Measurements from ENCODE around the gene OGFOD1.

OGFOD1 gene

GRCh38 chr16:56428091-56428490 is 23.3 kb upstream of the OGFOD1 start:
- DNase-seq = no peak

DNA sequence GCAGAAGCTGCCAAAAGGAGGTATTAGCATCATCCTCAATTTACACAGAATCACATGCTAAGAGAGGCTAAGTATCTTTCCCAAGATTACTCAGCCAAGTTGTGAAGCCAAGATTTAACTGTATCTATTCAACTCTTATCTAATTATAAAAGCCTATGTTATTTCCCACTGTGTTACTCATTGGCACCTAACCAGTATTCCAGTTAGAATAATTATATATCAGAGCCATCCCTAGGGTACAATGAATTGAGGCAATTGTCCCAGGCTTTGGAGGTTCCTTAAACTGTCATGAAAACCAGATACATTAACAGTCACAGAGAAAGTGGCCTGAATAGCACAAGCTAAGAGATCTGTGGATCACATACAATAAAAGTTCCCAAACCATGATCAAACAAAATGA is 15.1 kb upstream of the OGFOD1 start:
- DNase-seq = no peak

- no peak for DNase-seq
Measured at GRCh38 chr16:56438038-56438437, 13.3 kb upstream of the OGFOD1 start.

- DNase-seq = no peak
Measured at GRCh38 chr16:56447286-56447685, 4.1 kb upstream of the OGFOD1 start.

- no peak for DNase-seq
Measured at GRCh38 chr16:56448005-56448404, 3.3 kb upstream of the OGFOD1 start.

DNA sequence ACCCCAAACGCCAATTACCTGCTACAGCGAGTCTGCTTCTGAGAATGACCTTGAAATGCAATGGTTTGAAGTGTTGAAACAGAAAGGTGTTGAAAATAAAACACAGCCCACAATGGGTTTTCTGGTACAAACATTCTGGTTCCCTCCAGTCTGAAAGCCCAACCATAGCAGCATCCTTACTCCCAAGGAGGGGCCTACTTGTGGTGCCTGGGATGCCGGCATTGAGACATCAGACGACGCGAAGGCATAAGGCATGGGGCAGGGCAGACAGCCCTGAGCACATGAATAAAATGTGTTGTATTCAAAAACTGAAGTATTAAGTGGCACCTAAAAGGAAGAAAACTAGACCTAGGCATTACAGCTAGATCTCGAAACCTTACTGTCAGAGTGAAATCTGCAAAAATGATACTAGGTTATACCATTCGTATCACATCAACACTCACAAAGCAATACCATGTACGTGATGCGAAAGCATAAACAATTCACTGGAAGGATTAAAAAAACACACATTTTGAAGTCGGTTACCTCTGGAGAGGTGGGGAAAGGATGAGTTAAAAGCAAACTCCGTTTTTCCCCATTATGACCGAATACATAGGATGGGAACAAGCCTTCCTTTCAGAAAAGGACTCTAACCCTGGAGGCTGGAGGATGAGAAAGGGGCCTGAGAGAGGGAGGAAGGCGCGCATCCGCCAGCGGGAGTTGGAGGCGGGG is 924 bp upstream of the OGFOD1 start:
- no peak for DNase-seq

GRCh38 chr16:56451753-56452689 is 667 bp downstream of the OGFOD1 start:
- no peak for DNase-seq

DNA sequence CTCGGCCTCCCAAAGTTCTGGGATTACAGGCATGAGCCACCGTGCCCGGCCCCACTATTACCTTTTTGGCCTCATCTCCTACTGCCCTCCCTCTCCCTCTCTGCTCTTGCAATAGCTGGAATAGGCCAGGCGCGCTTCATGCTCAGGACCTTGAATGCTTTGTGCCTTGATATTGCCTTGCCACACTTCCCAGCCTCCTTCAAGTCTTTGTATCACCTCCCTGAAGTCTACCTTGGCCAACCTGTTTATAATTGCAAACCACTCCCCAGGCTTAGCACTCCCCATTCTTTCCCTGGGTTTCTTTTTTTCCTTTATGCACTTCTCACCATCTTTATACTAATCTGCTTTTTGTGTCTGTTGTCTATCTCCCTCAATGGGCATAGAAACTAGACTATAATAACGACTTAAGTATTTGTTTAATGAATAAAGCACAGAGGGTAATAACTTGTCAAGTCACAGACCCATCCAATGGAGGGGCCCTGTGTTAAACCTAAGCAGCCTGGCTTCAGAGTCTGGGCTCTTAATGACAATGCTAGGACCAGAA is 6.6 kb downstream of the OGFOD1 start:
- DNase-seq = no peak

DNA sequence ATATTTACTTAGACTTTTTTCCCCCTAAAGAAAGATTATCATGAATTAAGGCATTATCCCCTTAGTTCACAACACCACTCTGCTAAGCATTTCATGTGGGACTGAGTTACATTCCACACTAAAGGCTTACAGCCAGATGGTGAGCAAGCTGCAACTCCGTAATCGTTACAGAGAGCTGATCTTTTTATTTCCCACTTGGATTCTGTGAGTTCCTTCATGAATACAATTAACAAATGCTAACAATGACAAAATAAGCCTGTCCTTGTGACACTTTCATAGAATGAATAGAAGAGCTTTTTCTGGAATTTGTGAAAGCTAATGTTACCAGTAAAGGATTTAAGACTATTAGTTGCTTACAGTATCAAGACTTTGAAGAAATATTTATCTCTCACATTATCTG is 8.7 kb downstream of the OGFOD1 start:
- DNase-seq = no peak

- no peak for DNase-seq
Measured at GRCh38 chr16:56462064-56462796, 10.9 kb downstream of the OGFOD1 start.

DNA sequence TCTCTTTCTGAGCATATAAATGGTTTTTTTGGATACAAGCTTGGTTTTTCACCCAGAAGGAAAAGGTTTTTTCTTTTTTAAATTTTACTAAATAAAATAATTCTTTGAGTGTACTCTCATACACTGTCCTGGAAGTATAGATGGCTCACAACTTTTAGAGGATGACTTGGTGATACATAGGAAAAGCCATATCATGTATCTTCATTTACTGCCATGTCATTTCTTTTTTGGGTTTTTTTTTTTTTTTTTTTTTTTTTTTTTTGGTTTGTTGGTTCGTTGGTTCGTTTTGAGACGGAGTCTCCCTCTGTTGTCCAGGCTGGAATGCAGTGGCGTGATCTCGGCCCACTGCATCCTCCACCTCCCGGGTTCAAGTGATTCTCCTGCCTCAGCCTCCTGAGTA is 11.8 kb downstream of the OGFOD1 start:
- no peak for DNase-seq

GRCh38 chr16:56466344-56466743 is 15.0 kb downstream of the OGFOD1 start:
- DNase-seq = no peak

- DNase-seq = no peak
Measured at GRCh38 chr16:56468800-56469199, 17.4 kb downstream of the OGFOD1 start.

DNA sequence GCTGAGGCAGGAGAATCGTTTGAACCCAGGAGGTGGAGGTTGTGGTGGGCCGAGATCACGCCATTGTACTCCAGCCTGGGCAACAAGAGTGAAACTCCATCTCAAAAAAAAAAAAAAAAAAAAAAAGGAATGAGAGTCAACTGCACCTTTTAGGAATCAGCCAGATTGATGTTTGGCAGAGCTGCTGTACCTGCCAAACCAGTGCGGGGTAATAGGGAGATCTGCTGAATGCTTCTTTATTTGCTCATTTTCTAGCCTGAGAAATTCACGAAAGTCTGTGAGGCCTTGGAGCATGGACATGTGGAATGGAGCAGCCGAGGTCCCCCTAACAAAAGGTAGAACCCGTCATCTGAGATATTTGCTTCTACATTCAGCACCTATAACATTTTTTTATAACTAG is 18.4 kb downstream of the OGFOD1 start:
- no peak for DNase-seq

DNA sequence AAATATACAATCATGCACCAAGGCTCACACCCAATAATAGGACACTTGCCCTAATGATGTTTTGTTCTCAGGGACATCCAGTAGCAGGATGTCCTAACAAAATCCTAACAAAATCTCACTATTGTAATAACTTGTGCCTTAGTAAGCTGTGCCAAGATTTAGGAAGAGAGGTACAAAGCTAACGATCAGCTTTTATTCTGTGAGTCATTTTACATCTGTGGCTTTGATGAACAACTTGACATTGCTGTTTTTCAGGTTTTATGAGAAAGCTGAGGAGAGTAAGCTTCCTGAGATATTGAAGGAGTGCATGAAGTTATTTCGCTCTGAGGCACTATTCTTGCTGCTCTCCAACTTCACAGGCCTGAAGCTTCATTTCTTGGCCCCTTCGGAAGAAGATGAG is 18.9 kb downstream of the OGFOD1 start:
- no peak for DNase-seq

DNA sequence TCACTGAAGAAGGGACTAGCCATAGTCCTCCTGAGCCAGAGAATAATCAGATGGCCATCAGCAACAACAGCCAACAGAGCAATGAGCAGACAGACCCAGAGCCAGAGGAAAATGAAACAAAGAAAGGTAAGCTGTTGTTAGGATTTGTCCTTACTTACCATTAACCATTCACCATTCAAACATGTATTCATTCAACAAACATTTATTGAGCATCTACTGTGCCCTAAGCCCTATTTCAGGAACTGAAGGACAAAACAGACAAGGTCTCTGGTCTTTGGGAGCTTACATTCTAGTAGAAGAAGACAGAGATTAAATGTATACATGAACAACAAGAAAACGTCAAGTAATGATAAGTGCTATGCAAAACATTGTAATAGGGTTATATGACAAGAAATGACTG is 19.3 kb downstream of the OGFOD1 start:
- no peak for DNase-seq

- no peak for DNase-seq
Measured at GRCh38 chr16:56475201-56475600, 23.8 kb downstream of the OGFOD1 start.

DNA sequence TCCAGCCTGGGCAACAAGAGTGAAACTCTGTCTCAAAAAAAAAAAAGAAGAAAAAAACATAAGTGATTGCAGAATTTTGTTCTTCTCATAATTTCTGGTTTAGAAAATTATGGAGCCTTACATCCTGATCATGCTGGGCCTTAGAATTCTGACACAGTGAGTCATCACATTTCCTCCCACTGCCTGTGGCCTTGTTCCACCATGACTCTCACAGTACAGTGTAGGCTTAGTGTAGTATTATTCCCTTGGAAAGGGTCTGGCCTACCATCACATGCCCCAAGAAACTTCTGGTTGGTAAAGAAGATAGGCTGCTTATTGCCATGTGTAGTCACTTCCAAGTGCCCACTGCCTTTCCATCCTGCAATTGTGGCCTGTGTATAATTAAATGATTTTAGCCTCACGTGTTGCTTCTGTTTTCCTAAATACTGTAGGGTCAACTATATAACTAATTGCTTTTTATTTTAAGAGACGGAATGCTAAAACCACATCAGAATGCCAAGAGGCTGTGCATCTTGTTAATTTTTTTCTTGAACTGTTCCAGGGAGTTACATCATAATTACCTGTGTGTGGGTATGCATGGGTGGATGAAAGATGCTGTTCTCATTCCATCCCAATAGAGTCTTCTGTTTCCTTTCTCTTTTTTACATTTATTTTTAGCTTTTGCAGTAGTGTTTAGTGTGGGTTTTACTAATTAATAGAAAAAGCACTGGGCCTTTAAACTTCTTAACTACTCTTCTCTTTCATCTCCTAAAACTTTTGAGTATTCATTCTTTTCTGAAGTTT is 25.9 kb downstream of the OGFOD1 start:
- DNase-seq = no peak

DNA sequence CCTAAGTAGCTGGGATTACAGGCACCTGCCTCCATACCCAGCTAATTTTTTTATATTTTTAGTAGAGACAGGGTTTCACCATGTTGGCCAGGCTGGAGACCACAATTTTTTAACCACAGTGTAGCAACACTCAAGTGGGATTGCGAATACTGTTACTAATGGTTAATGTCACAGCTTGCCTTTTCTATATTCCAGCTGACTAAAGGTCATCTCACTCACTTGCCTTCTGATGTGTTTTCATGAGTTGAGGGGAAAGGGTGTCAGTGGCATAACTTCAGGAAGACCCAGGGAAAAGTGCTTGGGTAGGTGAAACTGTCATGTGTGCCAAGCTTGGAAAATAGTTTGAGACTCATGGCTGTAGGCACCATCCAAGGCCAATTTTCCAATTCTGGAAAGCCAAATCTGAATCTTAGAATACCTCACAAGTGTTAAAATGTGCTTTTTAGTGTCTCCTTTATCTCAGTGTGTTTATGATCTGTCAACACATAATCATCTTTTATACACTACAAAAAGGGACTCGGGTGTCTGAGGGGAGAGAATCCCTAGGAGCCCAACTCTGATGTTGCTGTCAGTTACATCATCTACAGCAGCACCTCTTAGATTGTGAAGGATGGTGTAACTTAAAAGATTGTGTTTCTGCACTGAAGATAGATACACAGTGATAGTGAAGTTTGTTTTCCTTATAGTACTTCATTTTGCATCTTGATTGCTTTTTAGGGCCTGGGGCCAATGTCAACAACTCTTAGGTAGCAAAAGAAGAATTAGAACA is 27.1 kb downstream of the OGFOD1 start:
- no peak for DNase-seq

DNA sequence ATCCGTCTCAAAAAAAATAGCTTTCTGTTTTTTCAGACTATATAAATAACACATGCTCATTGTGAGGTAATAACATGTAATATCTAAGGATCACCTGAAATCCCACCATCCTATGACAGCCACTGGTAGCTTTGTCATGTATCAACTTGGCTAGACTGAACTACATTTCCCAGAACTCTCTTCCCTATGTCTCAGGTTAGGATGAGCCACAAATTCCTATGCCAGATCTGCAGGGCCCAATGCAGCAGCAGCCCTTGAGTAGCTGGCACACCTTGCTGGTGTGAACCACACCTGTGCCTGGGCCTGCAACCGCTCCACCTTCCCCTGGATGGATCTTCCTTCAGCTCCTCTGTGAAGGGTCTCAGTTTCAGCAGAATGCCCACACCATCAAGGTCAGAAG is 28.1 kb downstream of the OGFOD1 start:
- no peak for DNase-seq

- no peak for DNase-seq
Measured at GRCh38 chr16:56480776-56481467, 29.6 kb downstream of the OGFOD1 start.
